Lower leg skin (tissue), 3 donors: Measurements from ENCODE around the gene SNAPC5.

Source experiments
- CTCF ChIP-seq, 3 donors: fragments of 450-650 bp; IDR thresholded peaks; one replicate each; pipeline ENCODE4 v1.5.1; 2016; ENCODE audit warnings: antibody characterized with exemption in 3 of 3, mild to moderate bottlenecking in 3 of 3, moderate library complexity in 2 of 3
- POLR2A ChIP-seq, 2 donors: fragments of 450-650 bp; IDR thresholded peaks; one replicate each; pipeline ENCODE4 v1.6.1; 2016 to 2017; ENCODE audit warnings: antibody characterized with exemption in 2 of 2, mild to moderate bottlenecking in 1 of 2, moderate library complexity in 1 of 2

GRCh38 chr15:66482539-66482938 lies 15.0 kb downstream of the SNAPC5 start:
- TF ChIP-seq CTCF (IDR thresholded peaks at IDR 0.05) (no peak), POLR2A (IDR thresholded peaks at IDR 0.05) (no peak)
